H7 (cell line): ENCODE data around the gene NAB1. TPM values are rescaled to one million over a fixed set of nuclear protein-coding genes. Genes with fewer than 3 reads are reported as not detected.

Source experiments
- DNase-seq: peaks from one replicate; pipeline ENCODE4 v3.0.0; 2012
- H3K27me3 ChIP-seq: 2 replicates; pipeline ENCODE4 v1.6.0; 2011; ENCODE audit warnings: mild to moderate bottlenecking, low read length; ENCODE audit not compliant: control insufficient read depth, insufficient read depth
- H3K36me3 ChIP-seq: replicated peaks from 2 replicates; pipeline ENCODE4 v1.5.1; 2011; ENCODE audit warnings: low read length; ENCODE audit not compliant: control insufficient read depth, insufficient read depth
- H3K4me3 ChIP-seq: 2 replicates; pipeline ENCODE4 v1.5.1; 2011; ENCODE audit warnings: low read depth, mild to moderate bottlenecking, control low read depth, low read length, moderate library complexity; ENCODE audit not compliant: insufficient read depth
- total RNA-seq: library from RNA; depleted of rRNA; stranded (reverse); fragments of >200 nt; shearing (Covaris generic); gene quantifications from 2 replicates; pipeline ENCODE4 v1.2.3, GENCODE V29; 2014

NAB1 gene
- total RNA-seq, 1 experiment from 2014 or later, result 25.4 TPM

- peak; percentile 73 for DNase-seq
- Histone ChIP-seq H3K36me3 (no peaks in the 10 kb centered on the region), H3K4me3 (peak overlapping the region; percentile 4; the same call in 1 of the 2 replicates), H3K27me3 (peaks cover 3% of the 10 kb centered on the region; the same call in 1 of the 2 replicates)
Measured at GRCh38 chr2:190627448-190628412, 21.2 kb upstream of the NAB1 start.

DNA sequence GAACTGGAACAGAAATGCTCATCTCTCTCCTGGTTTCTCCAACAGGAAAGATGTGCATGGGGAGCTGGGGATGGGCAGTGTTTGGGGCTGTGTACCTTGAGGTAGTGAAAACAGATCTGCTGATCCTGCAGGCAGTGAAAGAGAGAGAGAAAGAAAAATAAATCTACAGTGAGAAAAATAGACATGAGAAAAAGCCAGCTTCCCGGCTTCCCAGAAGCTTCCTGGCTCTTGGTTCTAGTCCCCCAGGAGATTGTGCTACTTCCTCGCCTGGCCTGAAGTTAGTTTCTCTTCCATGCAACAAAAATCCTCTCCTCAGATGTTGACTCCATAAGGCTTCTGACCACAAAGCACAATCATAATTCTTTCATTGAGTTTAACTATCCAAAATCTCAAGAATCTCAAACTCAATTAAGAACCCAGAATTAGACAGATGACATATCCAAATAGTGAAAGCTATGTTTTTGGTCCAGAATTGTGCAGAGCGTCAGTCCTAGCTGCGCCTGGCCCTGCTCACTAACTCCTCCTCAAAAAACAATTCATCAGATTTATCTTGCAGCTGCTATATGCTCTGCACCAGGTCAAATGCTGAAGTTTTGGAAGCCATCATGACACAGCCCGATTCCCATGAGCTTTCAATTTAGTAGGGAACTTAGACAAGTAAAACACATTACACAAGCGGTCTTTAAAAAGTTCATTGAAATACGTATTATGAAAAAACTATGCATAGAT, 20.1 kb upstream of the NAB1 start:
- Histone ChIP-seq H3K4me3 (no peak overlapping the region), H3K36me3 (no peaks in the 10 kb centered on the region), H3K27me3 (peaks cover 3% of the 10 kb centered on the region; the same call in 1 of the 2 replicates)
- no peak for DNase-seq

- DNase-seq, result no peak
- no peaks in the 10 kb centered on the region for H3K36me3 ChIP-seq
- no peak overlapping the region for H3K4me3 ChIP-seq
- H3K27me3 ChIP-seq, result no peaks in the 10 kb centered on the region
Measured at GRCh38 chr2:190634381-190634780, 14.5 kb upstream of the NAB1 start.

GRCh38 chr2:190635781-190636180, 13.1 kb upstream of the NAB1 start:
- no peak overlapping the region for H3K4me3 ChIP-seq
- H3K27me3 ChIP-seq, result no peaks in the 10 kb centered on the region
- DNase-seq, result no peak
- no peaks in the 10 kb centered on the region for H3K36me3 ChIP-seq

DNA sequence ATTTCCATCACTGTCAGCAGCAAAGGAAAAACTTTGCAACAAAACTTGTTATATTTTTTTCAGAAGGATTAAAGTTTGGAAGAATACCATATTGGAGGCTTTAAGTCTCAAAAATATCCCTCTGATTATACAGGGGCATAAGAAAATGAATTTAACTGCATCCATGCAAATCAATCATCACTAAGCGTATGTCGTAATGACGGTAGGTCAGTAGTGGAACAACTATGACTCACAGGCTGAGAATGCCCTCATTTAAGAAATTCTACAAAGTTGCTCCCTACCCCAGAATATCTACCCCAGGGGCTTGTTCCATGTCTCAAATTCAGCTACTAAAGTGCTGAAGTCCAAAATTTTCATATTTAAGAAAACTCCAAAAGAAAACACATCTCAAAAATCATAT, 12.5 kb upstream of the NAB1 start:
- H3K27me3 ChIP-seq, result no peaks in the 10 kb centered on the region
- H3K4me3 ChIP-seq, result no peak overlapping the region
- no peaks in the 10 kb centered on the region for H3K36me3 ChIP-seq
- DNase-seq, result no peak

DNA sequence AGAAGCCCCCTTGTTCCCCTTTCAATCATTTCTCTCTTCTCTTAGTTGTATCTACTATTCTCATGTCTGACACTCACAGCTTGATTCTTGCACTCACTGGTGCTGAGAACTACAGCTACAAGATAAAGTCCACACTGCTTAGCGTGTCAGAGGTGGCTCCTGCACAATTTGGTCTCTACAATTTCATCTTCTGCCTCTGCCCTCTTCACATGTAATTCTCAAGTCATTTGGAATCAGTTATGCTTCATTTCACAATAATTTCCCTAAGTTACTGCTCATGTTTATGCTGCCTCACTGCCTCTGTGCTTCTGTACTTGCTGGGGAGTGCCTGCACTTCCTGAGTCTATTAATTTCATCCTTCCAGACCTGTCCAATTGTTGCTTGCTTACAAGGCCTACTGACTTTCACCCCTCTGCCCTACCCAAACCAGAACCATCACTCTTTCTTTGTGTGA, 11.6 kb upstream of the NAB1 start:
- no peak overlapping the region for H3K4me3 ChIP-seq
- H3K36me3 ChIP-seq, result no peaks in the 10 kb centered on the region
- DNase-seq, result no peak
- H3K27me3 ChIP-seq, result no peaks in the 10 kb centered on the region

- no peak for DNase-seq
Measured at GRCh38 chr2:190637903-190638618, 10.8 kb upstream of the NAB1 start.

DNA sequence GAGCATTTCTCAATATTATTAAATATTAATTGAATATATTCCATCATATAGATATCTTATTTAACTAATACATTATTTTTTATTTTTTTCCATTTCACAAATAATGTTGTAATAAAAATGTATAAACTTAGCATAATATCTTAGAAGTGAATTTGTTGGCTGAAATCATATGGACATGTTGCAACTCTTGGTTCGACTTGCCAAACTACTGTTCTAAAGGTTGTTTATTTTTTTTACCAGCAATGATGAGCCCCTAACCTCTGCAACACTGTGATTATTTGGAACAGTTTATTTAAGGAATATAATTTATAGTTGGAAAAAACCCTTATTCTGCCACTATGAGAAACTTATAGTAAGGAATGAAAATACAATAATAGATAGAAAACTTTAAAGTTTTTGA, 8.8 kb upstream of the NAB1 start:
- H3K4me3 ChIP-seq, result no peak overlapping the region
- no peaks in the 10 kb centered on the region for H3K36me3 ChIP-seq
- H3K27me3 ChIP-seq, result no peaks in the 10 kb centered on the region
- no peak for DNase-seq

More at GRCh38 chr2:190637903-190638618, 10.8 kb upstream of the NAB1 start:
- Histone ChIP-seq H3K27me3 (no peaks in the 10 kb centered on the region), H3K36me3 (no peaks in the 10 kb centered on the region), H3K4me3 (no peak overlapping the region)

DNA sequence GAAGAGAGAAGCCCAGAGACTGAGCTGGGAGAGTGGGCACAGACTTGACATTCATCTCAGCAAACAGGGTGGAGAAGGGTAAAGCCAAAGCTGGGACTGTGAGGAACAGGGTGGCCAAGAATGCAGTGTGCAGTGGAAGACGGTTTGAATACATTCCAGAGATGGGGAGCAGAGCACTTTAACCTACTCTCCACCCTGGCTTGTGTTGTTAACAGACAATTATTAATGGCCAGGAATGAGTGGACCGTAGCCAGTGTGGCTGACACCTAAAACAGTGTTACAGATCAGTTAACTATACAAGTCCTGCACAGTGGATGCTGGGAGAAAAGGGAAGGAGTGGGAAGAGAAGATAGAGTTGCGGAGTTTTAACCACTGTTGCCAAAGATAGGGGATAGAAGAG, 7.4 kb upstream of the NAB1 start:
- Histone ChIP-seq H3K36me3 (no peaks in the 10 kb centered on the region), H3K27me3 (no peaks in the 10 kb centered on the region), H3K4me3 (no peak overlapping the region)
- no peak for DNase-seq

- H3K4me3 ChIP-seq, result no peak overlapping the region
- H3K36me3 ChIP-seq, result no peaks in the 10 kb centered on the region
- DNase-seq, result no peak
- no peaks in the 10 kb centered on the region; the same call in 1 of the 2 replicates for H3K27me3 ChIP-seq
Measured at GRCh38 chr2:190646780-190647522, 1.9 kb upstream of the NAB1 start.

DNA sequence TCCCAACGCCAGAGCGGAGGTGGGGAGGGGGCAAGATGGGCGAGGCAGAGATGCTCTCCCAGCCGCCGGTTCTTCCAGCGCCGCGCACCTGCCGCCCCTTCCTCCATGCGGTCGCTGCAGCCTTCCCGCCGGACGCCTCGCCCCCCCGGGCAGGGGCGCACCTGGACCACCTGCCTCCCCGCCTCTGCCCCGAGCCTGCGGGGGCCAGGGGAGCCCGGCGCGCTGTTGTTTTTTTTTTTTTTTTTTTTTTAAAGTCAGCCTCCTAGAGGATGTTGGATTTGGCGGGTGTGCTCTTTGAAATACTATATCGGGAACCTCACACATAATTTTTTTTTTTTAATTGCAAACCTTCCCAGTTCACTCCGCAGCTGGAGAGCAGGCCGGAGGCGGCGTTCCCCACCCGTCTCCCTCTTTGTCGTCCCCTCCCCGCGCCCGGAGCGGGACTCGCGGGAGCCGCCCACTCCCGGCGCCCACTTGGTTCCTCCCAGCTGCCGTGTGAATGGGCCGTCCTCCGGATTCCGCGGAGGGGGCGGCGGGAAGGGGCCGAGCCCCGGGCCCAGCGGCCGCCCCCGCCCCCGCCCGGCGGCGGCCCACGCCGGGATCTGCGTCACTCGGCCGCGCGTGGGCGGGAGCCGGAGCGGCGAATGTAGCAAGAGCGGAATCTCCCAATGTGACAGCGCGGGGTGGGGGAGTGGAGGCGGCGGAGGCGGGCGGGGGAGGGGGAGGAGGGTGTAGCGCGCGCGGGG, 421 bp upstream of the NAB1 start:
- Histone ChIP-seq H3K4me3 (peak overlapping the region; percentile 58), H3K27me3 (no peaks in the 10 kb centered on the region; the same call in 1 of the 2 replicates), H3K36me3 (no peaks in the 10 kb centered on the region)
- peak; percentile 81 for DNase-seq

DNA sequence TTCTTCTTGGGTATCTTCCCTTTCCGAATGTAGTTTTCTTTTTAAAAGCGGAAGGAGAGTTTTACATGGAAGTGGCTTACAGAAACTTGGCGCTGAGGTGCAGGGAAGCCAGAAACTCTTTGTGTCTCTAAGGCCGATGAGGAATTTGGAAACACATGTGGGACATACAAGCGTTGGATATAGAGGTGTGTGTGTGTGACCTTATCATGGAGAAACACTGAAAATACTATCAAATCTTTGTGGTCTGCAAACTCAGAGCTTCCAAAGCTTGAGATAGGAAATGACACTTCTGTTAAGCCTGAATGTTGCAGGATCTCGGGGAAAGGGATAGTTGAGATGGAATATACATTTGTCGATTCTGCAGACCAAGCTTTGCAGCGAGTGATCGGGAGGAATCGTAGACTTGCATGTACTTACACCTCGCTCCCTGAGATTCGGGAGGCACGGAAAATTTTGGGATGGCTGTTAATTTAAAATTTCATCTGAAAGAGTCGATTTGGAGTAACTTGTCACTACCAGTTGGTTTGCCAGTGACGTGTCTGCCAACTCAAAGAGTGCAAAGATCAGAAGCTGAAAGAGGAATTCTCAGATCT, 1.0 kb downstream of the NAB1 start:
- Histone ChIP-seq H3K27me3 (no peaks in the 10 kb centered on the region; the same call in 1 of the 2 replicates), H3K36me3 (no peaks in the 10 kb centered on the region), H3K4me3 (peak overlapping the region; percentile 81)
- peak; percentile 24 for DNase-seq

- no peak overlapping the region for H3K4me3 ChIP-seq
Measured at GRCh38 chr2:190651413-190651812, 2.5 kb downstream of the NAB1 start.

More at GRCh38 chr2:190651413-190651812, 2.5 kb downstream of the NAB1 start:
- H3K36me3 ChIP-seq, result no peaks in the 10 kb centered on the region
- no peak for DNase-seq
- H3K27me3 ChIP-seq, result no peaks in the 10 kb centered on the region; the same call in 1 of the 2 replicates
